OCI-LY7 (cell line): Measurements from ENCODE around the gene KIAA0040. TPM values are rescaled to one million over a fixed set of nuclear protein-coding genes. Genes with fewer than 3 reads are reported as not detected.
A peak's percentile ranks its signal among the peaks of the same experiment; 100 is the strongest.

ENCODE experiments used
- BruUV-seq: library from RNA; stranded (reverse); fragments of 400-500 nt; replicated peaks from 2 replicates; lab custom pipeline; 2021; lab: Mats Ljungman, UMichigan
- CTCF ChIA-PET: fragments of 300-600 bp; sonication (Branson Sonifier 250); formaldehyde crosslinking; loops from one replicate; lab custom pipeline; 2022; ENCODE audit warnings: antibody characterized with exemption; ENCODE audit not compliant: unreplicated experiment; lab: Charles Lee
- POLR2A ChIA-PET: fragments of 300-600 bp; sonication (Branson Sonifier 250); formaldehyde crosslinking; loops from one replicate; lab custom pipeline; 2022; ENCODE audit warnings: antibody characterized with exemption; lab: Charles Lee
- DNase-seq: peaks from one replicate; pipeline ENCODE4 v3.0.0-alpha.2; 2015; ENCODE audit warnings: low spot score
- H2AFZ ChIP-seq: fragments of 200-600 bp; sonication (generic), shearing (Covaris generic); 2 replicates; pipeline ENCODE4 v1.6.1; 2014; ENCODE audit warnings: mild to moderate bottlenecking, antibody characterized with exemption, low read length, moderate library complexity
- H3K27ac ChIP-seq: fragments of 200-600 bp; sonication (generic); 2 replicates; pipeline ENCODE4 v1.5.1; 2014; ENCODE audit warnings: mixed run types, low read depth, mild to moderate bottlenecking, moderate library complexity, low read length, inconsistent platforms; ENCODE audit not compliant: poor library complexity, severe bottlenecking
- H3K36me3 ChIP-seq: fragments of 200-600 bp; sonication (generic); 2 replicates; pipeline ENCODE4 v1.6.1; 2014; ENCODE audit warnings: mild to moderate bottlenecking, antibody characterized with exemption, low read length, moderate library complexity, mixed read lengths; ENCODE audit not compliant: insufficient read depth
- H3K4me1 ChIP-seq: fragments of 200-600 bp; sonication (generic); 2 replicates; pipeline ENCODE4 v1.5.1; 2014; ENCODE audit warnings: mild to moderate bottlenecking, low read length; ENCODE audit not compliant: insufficient read depth, poor library complexity, severe bottlenecking
- H3K4me2 ChIP-seq: fragments of 200-600 bp; sonication (generic); 2 replicates; pipeline ENCODE4 v1.6.1; 2014; ENCODE audit warnings: mild to moderate bottlenecking, low read length
- H3K4me3 ChIP-seq: fragments of 200-600 bp; sonication (generic); 2 replicates; pipeline ENCODE4 v1.5.1; 2014; ENCODE audit warnings: mild to moderate bottlenecking, low read depth, low read length; ENCODE audit not compliant: poor library complexity, severe bottlenecking
- H3K79me2 ChIP-seq: fragments of 200-600 bp; sonication (generic); 2 replicates; pipeline ENCODE4 v1.6.1; 2016; ENCODE audit warnings: low read depth, mild to moderate bottlenecking, low read length, moderate library complexity, mixed read lengths; ENCODE audit not compliant: insufficient read depth
- H3K9me2 ChIP-seq: fragments of 200-600 bp; sonication (generic); 2 replicates; pipeline ENCODE4 v1.6.1; 2016; ENCODE audit warnings: mild to moderate bottlenecking, low read length, mixed read lengths; ENCODE audit not compliant: insufficient read depth
- H3K9me3 ChIP-seq: fragments of 200-600 bp; sonication (generic); 2 replicates; pipeline ENCODE4 v1.6.1; 2014; ENCODE audit warnings: mild to moderate bottlenecking, mixed run types, low read length, mixed read lengths
- H4K20me1 ChIP-seq: fragments of 200-600 bp; sonication (generic); 2 replicates; pipeline ENCODE4 v1.6.1; 2014; ENCODE audit warnings: mild to moderate bottlenecking, antibody characterized with exemption, low read length, moderate library complexity, mixed read lengths; ENCODE audit not compliant: insufficient read depth
- CTCF ChIP-seq: fragments of 200-600 bp; sonication (generic); conservative IDR thresholded peaks from 2 replicates; pipeline ENCODE4 v1.5.1; 2014; ENCODE audit warnings: mild to moderate bottlenecking, antibody characterized with exemption, low read length, moderate library complexity, mixed read lengths
- EZH2phosphoT487 ChIP-seq: fragments of 200-600 bp; sonication (generic); IDR thresholded peaks from 2 replicates; pipeline ENCODE4 v1.6.1; 2018; ENCODE audit warnings: low read depth, borderline replicate concordance, mild to moderate bottlenecking, mixed run types, antibody characterized with exemption, low read length, moderate library complexity, mixed read lengths
- intact Hi-C: fragments of 100-400 bp; cut with micrococcal nuclease; formaldehyde crosslinking; loops from one replicate; pipeline ENCODE4 v1.10.0; 2022; ENCODE audit not compliant: unreplicated experiment
- total RNA-seq, 2 experiments: library from RNA; depleted of rRNA in 1 of 2; stranded (reverse); fragments of >200 nt in 1 of 2; shearing (Covaris generic) in 1 of 2; gene quantifications; 2 replicates each; pipeline ENCODE4 v1.2.3, GENCODE V29; 2014 to 2022

Gene KIAA0040
- total RNA-seq, 2 experiments from 2014 or later, result 50.2 to 54.7 TPM

- Histone ChIP-seq H3K9me2 (no peaks in the 10 kb centered on the region; the same call in 1 of the 2 replicates), H3K27ac (no peak overlapping the region), H3K36me3 (no peaks in the 10 kb centered on the region), H3K4me1 (peaks cover 71% of the 10 kb centered on the region), H3K79me2 (no peaks in the 10 kb centered on the region), H3K4me3 (no peak overlapping the region), H4K20me1 (no peaks in the 10 kb centered on the region), H3K4me2 (peak overlapping the region; percentile 5; the same call in 1 of the 2 replicates), H3K9me3 (no peaks in the 10 kb centered on the region), H2AFZ (peak overlapping the region; percentile 5; the same call in 1 of the 2 replicates)
- POLR2A ChIA-PET, result interaction anchor here (0.6 to 11.7 kb wide), 4 partner anchors 10 to 1127 kb away, joined by 3 to 257 read pairs (median 20); partner anchors contain the start of gene KIAA0040
- no TSS peak for BruUV-seq
- intact Hi-C loops, result loop anchor here (5.0 kb wide), 1 partner anchor 49 kb away; no protein-coding TSS in a partner anchor
- TF ChIP-seq EZH2phosphoT487 (no peak), CTCF (no peak)
- no peak for DNase-seq
- CTCF ChIA-PET, result no interaction called here
Measured at GRCh38 chr1:175206687-175207086, 14.1 kb upstream of the KIAA0040 start.

DNA sequence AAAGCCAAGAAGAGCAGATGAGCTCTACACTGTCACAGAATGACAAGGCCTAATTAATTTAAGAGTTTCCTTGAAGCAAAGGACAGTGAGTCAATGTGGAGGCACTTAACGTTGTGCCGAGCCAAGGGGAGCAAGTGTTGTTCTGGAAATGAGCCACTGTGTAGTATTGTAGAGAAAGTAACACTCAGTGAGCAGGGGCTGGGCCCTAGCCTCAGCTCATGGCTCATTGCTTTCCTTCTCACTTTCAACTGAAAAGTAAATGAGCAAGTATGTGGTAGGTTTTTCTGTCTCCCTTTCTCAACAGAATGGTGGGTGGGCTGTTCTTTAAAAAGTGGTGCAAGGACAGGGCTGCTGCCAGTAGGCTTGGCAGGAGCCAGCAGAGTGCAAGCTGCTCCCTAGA lies 11.8 kb upstream of the KIAA0040 start:
- Histone ChIP-seq H3K79me2 (no peaks in the 10 kb centered on the region), H3K36me3 (no peaks in the 10 kb centered on the region), H3K4me3 (no peak overlapping the region), H3K27ac (no peak overlapping the region), H4K20me1 (no peaks in the 10 kb centered on the region), H3K9me3 (no peaks in the 10 kb centered on the region), H3K4me1 (peaks cover 60% of the 10 kb centered on the region), H3K9me2 (no peaks in the 10 kb centered on the region), H2AFZ (peak overlapping the region; percentile 23; the same call in 1 of the 2 replicates), H3K4me2 (no peak overlapping the region)
- intact Hi-C loops, result no loop called here
- ChIA-PET POLR2A (interaction anchor here (0.7 to 11.7 kb wide), 2 partner anchors 10 to 12 kb away, joined by 3 to 257 read pairs; partner anchors contain the start of gene KIAA0040), CTCF (interaction anchor here (1.8 kb wide), 1 partner anchor 13 kb away, joined by 7 read pairs; no protein-coding TSS in a partner anchor)
- DNase-seq, result no peak
- TF ChIP-seq EZH2phosphoT487, result no peak
- TF ChIP-seq CTCF, result no peak
- BruUV-seq, result no TSS peak

DNA sequence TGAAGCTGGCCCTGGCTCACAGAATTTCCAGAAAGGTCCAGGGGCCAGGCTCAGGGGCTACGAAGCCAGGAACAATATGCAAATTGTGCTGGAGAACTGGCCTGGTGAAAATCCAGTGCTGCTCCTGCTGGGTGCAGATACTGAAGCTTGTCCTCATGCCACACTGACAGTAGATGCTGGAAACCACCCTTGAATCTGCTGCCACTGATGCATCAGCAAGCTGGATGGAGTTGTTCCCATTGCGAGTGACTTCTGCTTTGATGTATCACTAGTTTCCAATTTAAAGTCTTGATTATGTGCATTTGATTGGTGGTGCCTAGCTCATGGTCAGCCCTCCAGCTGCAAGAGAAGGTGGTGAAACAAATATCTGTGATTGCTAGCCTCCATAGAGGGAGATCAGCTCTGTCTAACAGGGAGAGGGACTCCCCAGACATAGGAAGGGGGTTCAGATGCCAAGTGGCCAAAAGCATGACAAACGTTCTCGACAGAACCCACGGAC lies 11.0 kb upstream of the KIAA0040 start:
- Histone ChIP-seq H2AFZ (no peak overlapping the region; the same call in 1 of the 2 replicates), H3K4me3 (no peak overlapping the region), H3K79me2 (no peaks in the 10 kb centered on the region), H3K9me3 (no peaks in the 10 kb centered on the region), H3K4me2 (no peak overlapping the region), H3K27ac (no peak overlapping the region), H3K36me3 (no peaks in the 10 kb centered on the region), H4K20me1 (no peaks in the 10 kb centered on the region), H3K9me2 (no peaks in the 10 kb centered on the region), H3K4me1 (peaks cover 53% of the 10 kb centered on the region)
- TF ChIP-seq CTCF, result no peak
- no peak for TF ChIP-seq EZH2phosphoT487
- BruUV-seq, result no TSS peak
- POLR2A ChIA-PET, result interaction anchor here (0.8 to 11.7 kb wide), 2 partner anchors 10 to 32 kb away, joined by 3 to 257 read pairs; partner anchors contain the start of gene KIAA0040
- CTCF ChIA-PET, result interaction anchor here (0.7 to 1.8 kb wide), 2 partner anchors 14 to 114 kb away, joined by 3 to 7 read pairs; no protein-coding TSS in a partner anchor
- no peak for DNase-seq
- intact Hi-C loops, result no loop called here
